NCI-H187 treated with DMSO at 0.1 percent for 48 hours (cell line): ENCODE results near the gene CCDC90B.
"Not testable (repeated sequence)": the region's sequence is repeated elsewhere in the genome, so short reads cannot be mapped to it uniquely, and the experiment has no call there.

Experiments
- DNase-seq: peaks from one replicate; lab custom pipeline; 2025; lab: John Stamatoyannopoulos, UW

The CCDC90B gene

GRCh38 chr11:83287631-83288030, 1.5 kb upstream of the CCDC90B start:
- no peak for DNase-seq

DNA sequence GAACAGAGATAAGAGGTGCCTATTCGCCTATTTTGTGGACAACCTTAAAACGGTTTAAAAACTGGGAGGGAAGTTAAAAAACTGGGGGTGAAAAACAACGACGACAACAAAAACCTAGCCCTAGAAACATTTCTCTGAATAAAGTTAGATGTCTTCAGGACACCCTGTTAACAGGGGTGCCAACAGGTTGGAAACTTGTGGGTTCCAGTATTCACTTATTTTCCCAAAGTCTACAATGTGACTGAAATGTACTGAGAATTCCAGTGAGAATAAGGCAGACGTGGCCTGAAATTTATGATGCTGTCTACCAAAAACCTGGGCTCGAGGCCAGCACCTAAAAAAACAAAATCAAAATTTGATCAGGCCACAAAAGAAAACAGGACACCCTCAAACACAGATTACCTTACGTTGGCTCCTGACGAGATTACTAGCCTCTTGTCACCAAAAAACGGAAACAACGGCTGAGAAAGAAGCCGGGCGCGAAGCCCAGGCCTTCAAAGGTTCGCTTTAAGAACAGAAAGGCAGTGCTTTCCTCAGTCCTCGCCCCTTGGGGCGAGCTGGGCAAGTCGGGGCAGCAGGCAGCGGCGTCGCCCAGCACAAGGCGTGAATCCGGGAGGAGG, 906 bp downstream of the CCDC90B start:
- DNase-seq = no peak

DNA sequence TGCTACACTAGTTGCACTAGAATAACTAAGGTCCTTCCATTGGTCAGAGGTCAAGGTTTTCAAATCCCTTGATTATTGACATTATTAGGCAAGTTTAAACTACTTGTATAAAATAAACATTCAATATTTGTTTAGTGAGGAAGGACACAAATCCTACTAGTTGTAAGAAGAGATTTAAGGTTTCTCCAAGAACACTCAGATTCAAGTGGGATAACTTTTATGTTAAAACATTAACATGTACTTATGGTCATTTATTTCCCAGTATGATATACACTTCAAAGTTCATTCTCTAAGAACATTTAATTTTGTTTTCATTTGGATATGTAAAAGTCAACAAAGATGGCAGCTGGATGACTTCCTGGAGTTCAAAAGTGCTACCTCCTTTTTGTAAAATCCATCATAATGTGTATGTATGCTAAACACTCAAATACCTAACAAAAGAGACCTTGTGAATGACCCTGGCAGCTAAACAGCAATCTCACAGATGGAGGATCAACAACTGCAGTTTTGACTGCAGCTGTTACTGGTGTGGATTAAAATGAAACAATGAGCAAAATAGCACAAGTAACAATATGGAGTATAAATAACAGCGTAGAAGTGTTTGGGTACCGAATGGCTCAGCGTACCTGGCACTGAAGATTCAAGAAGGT, 1.5 kb downstream of the CCDC90B start:
- no peak for DNase-seq

- no peak for DNase-seq
Observed at GRCh38 chr11:83282084-83282716, 4.0 kb downstream of the CCDC90B start.

GRCh38 chr11:83280256-83280655, 5.9 kb downstream of the CCDC90B start:
- no peak for DNase-seq

DNA sequence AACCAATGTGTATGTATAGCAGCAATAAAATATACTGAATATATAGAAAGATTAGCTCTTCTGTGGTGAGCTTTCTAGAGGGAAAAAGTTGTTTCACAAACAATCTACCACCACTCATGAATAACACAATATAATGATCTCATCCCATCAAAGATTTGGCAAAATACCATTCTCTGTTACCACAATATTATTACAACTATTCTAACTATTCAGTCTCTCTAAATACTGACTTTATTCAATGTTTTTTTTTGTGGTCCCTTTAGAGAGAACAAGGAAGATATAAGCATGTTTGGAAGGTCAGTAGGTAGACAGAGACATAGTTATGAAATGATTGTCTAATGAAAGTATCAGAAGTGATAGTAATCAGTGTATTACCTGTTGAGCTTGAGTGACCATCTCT, 7.8 kb downstream of the CCDC90B start:
- no peak for DNase-seq

DNA sequence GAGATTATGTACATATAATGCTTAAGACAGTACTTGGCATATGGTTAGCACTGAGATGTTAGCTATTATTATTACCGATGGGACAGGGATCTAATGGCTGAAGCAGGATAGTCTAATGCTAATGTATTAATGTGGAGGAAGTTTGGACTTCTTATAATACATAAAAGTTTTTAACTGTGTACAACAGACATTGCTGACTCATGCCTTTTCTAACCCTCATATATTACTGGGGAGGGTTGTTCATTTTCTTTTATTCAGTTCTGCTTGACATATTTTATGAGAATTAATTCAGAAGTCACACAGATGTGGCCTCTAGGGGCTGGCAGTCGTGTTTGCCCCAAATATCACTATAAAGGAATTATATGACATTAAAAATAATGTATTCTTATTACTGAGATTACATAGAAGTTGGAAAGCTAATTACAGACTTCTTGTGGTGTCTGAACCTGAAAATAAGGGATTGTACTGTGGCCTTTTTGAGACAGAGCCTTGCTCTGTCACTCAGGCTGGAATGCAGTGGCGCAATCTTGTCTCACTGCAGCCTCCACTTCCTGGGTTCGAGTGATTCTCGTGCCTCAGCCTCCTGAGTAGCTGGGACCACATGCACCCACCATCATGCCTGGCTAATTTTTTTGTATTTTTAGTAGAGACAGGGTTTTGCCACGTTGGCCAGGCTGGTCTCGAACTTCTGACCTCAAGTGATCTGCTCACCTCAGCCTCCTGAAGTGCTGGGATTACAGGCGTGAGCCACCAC, 10.1 kb downstream of the CCDC90B start:
- DNase-seq = no peak

DNA sequence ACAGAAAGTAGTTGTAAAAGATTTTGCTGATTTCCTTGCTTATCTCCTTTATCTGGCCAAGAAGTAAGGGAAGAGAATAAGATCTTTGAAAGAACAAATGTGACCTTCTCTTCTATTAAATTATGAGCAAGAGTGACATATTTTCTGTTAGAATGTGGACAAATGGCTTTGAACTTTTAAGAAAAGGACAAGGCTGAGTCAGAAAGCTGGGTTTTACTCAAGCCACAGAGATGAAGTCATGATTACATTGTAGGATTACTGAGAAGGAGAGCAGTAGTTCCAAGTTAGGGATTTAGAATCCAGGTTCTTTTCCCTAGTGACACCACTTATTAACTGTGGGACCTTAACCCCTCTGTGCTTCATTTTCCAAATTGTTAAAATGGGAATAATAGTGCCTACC, 13.5 kb downstream of the CCDC90B start:
- no peak for DNase-seq

DNA sequence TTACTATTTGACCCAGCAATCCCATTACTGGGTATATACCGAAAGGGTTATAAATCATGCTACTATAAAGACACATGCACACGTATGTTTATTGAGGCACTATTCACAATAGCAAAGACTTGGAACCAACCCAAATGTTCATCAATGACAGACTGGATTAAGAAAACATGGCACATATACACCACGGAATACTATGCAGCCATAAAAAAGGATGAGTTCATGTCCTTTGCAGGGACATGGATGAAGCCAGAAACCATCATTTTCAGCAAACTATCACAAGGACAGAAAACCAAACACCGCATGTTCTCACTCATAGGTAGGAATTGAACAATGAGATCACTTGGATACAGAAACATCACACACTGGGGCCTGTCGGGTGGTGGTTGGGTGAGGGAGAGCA, 14.4 kb downstream of the CCDC90B start:
- not testable (repeated sequence) for DNase-seq

- DNase-seq = not testable (repeated sequence)
Observed at GRCh38 chr11:83269080-83269479, 17.1 kb downstream of the CCDC90B start.

DNA sequence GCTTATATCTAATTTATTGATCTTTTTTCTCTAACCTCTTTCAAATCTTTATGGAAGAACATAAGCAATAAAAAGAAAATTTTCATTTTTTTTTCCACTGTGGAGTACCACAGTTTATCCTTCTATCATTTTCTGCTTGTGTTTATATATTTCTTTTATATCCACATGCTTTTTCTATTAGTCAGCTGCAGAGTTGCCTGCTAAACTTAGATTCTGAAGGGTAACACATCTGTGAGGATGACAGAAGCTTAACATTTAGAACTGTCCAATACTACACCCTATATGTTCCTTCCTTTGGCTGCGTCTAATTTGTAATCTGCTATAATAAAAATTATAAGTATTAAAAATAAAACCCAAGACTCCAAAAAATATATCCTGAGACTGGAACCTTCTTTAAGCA, 20.8 kb downstream of the CCDC90B start:
- DNase-seq = no peak

DNA sequence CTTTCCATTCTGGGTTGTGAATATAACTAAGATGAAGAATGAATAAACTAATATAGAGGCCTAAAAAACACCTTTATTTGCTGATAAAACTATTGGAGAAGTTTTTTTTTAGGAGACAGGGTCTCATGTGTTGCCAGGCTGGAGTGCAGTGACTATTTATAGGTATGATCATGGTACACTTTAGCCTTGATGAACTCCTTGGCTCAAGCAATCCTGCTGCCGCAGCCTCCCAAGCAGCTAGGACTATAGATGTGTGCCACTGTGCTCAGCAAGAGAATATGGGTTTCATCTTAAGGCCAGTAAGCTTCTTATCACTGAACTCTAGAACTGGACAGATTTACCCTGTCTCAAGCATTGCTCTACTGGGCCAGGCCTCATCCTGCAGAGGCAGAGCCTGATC, 26.6 kb downstream of the CCDC90B start:
- no peak for DNase-seq

GRCh38 chr11:83257761-83258168, 28.4 kb downstream of the CCDC90B start:
- no peak for DNase-seq

DNA sequence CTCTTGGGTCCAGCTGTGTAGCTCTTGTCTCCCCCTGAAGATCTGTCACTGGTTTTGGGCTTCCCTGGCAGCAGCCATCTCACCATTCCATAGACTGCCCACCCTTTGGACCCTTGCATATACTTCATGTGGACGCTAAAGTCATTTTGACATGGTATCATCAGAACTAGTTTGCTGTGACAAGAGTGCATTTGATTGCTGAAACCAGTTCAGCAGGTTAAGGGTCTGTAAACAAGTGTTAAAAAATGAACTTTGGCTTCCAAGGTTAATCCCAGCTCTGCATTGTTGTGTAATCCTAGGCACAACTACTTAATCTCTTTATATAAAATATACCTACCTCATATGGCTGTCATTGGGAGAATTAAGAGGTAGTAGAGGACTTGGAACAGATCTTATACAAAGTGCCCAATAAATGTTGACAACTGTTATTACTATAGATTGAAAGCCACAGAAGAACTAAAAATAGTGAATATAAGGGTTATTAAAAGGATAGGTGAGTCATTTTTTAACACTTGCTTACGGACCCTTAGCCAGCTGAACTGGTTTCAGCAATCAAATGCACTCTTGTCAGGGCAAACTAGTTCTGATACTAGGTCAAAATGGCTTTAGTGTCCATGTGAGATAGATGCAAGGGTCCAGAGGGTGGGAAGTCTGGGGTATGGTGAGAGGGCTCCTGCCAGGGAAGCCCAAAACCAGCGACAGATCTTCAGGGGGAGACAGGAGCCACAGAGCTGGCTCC, 29.4 kb downstream of the CCDC90B start:
- no peak for DNase-seq

DNA sequence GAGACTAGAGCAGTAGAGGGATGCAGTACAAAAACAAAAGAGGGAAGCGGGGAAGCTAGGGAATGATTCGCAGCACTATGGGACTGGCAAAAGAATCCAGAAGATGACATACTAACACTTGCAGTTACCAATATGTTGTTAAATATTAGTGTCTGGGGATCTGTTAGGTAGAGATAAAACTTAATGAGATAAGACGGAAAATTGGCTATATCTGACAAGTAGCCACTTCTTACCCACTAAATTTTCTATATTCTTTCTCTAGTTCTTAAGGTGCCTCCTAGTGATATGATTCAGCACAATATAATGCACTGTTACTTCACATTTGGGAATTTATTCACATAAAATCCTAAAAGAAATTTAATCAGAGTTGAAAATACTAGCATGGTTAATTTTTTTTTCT, 30.8 kb downstream of the CCDC90B start:
- no peak for DNase-seq

GRCh38 chr11:83252941-83253340, 33.2 kb downstream of the CCDC90B start:
- DNase-seq = no peak

DNA sequence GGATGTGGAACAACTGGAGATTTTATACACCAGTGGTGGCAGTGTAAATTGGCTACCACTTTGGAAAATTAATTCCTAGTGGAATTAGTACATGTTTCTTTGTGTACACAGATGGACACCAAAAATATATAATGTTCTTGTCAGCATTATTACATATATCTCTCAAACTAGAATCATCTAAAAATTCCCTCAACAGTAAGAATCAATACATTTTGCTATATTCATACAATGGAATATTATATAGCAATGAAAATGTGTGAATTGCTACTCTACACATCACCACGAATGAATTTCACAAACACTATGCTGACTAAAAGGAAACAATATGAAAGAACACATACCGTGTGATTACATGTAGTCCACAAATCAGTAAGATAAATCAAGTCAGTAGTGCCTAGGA, 33.9 kb downstream of the CCDC90B start:
- no peak for DNase-seq

DNA sequence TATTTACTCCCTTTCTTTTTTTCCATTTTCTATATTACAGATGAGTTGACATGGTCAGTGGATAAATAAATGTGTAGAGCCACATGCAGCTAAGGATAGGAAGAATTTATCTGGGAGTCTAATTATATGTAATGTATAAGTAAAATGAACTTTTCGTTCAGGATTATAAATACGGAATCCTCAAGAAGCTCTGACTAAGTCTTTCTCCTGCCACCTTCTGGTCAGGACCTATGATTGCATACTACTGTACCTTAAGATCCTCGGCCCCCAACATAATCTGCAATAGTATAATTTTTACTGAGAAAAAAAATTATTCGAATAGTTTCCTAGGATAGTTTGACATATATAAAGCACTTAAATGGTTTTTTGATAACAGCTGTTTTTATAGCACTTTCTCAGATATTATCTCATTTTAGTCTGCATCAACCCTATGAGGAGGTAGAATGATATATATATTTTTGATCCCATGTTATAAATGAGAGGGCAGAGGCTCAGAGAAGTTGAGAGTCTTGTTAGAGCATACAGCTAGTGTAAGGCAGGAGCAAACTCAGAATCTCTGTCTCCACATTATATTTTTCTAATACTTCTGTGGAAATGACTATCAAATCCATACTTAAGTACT, 36.1 kb downstream of the CCDC90B start:
- DNase-seq = no peak

GRCh38 chr11:83249445-83249844, 36.7 kb downstream of the CCDC90B start:
- DNase-seq = no peak

- no peak for DNase-seq
Observed at GRCh38 chr11:83241291-83241946, 44.7 kb downstream of the CCDC90B start.

GRCh38 chr11:83238111-83238510, 48.1 kb downstream of the CCDC90B start:
- no peak for DNase-seq
